ENCODE measurements around the gene UBAP2.
A peak's percentile ranks its signal among the peaks of the same experiment; 100 is the strongest.

UBAP2 gene

DNA sequence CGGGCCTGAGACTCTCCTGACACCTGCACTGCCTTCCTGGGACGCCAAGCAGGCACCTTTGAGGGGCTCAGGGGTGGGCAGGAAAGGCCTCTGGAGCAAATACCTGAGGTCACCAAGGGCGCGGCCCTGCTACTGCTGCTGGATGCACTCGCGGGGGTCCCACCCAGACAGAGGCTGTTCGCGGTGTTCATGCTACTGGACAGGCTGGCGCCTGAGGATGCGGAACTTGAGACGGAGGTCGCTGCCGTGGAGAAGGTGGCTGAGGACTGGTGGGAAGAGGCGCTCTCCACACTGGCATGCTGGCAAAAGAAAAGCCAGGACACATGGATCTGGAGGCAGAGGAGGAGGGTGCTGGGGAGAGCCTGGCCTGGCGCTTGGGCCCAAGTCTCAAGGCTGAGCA is 121.0 kb downstream of the UBAP2 start:
- TF ChIP-seq YY1 (IDR thresholded peaks at IDR 0.05; ENCODE audit: low read depth), result no peak
- no peak for TF ChIP-seq TAF1 (IDR thresholded peaks at IDR 0.05; ENCODE audit: low read depth)
- TF ChIP-seq EGR1 (IDR thresholded peaks at IDR 0.05), result no peak
- TF ChIP-seq FOXM1 (IDR thresholded peaks at IDR 0.05; ENCODE audit: borderline replicate concordance, low read depth), result no peak
- TF ChIP-seq ZBTB7A (IDR thresholded peaks at IDR 0.05; ENCODE audit: low read depth), result no peak
- TF ChIP-seq EP300 (IDR thresholded peaks at IDR 0.05; ENCODE audit: borderline replicate concordance), result no peak

DNA sequence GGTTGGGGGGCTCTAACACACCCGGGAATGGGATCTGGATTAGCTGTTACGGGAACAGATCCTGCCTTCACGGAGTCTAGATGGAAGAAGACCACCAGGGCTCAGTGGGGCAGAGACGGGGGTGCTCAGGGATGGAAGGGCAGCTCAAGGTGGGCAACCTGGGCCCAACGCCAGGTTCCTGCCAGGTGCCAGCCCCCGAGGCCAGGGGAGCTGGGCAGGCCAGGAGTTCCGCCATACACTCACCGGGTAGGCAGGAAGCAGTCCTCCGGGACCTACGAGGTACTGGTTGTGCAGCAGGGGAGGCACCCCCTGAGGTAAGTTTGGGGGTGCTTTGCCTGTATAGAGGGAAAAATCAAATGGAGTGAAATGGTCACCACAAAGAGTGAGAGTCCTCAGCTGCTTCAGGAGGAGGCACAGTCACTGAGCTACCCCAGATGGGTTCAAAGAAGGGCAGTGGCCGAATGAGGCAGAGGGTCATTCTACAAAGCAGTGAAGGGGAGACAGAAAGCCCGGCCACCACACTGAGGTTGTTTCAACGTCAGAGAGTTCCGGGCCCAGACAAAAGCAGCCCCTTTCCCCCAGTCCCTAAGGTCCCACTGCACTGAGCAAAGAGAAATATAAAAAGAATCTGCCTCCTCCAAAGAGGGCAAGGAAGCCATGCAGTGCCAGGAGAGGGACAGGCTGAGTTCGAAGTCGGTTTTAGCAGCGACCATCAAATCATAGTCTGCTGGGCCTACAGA is 121.8 kb downstream of the UBAP2 start:
- TF ChIP-seq CEBPB (IDR thresholded peaks at IDR 0.05) (no peak), TEAD4 (IDR thresholded peaks at IDR 0.05) (no peak), EGR1 (IDR thresholded peaks at IDR 0.05) (no peak), RAD21 (IDR thresholded peaks at IDR 0.05; ENCODE audit: low read depth) (no peak), NFIC (IDR thresholded peaks at IDR 0.05) (no peak), TAF1 (IDR thresholded peaks at IDR 0.05; ENCODE audit: low read depth) (no peak), YY1 (IDR thresholded peaks at IDR 0.05; ENCODE audit: low read depth) (no peak), FOXM1 (IDR thresholded peaks at IDR 0.05; ENCODE audit: borderline replicate concordance, low read depth) (no peak), ZBTB7A (IDR thresholded peaks at IDR 0.05; ENCODE audit: low read depth) (no peak), EP300 (IDR thresholded peaks at IDR 0.05; ENCODE audit: borderline replicate concordance) (no peak), TCF12 (IDR thresholded peaks at IDR 0.05; ENCODE audit: low read depth) (no peak), CREB1 (IDR thresholded peaks at IDR 0.05; ENCODE audit: low read depth) (no peak)
- TF ChIP-seq, protein P1, sequence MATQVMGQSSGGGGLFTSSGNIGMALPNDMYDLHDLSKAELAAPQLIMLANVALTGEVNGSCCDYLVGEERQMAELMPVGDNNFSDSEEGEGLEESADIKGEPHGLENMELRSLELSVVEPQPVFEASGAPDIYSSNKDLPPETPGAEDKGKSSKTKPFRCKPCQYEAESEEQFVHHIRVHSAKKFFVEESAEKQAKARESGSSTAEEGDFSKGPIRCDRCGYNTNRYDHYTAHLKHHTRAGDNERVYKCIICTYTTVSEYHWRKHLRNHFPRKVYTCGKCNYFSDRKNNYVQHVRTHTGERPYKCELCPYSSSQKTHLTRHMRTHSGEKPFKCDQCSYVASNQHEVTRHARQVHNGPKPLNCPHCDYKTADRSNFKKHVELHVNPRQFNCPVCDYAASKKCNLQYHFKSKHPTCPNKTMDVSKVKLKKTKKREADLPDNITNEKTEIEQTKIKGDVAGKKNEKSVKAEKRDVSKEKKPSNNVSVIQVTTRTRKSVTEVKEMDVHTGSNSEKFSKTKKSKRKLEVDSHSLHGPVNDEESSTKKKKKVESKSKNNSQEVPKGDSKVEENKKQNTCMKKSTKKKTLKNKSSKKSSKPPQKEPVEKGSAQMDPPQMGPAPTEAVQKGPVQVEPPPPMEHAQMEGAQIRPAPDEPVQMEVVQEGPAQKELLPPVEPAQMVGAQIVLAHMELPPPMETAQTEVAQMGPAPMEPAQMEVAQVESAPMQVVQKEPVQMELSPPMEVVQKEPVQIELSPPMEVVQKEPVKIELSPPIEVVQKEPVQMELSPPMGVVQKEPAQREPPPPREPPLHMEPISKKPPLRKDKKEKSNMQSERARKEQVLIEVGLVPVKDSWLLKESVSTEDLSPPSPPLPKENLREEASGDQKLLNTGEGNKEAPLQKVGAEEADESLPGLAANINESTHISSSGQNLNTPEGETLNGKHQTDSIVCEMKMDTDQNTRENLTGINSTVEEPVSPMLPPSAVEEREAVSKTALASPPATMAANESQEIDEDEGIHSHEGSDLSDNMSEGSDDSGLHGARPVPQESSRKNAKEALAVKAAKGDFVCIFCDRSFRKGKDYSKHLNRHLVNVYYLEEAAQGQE (IDR thresholded peaks at IDR 0.05; ENCODE audit: low read depth), result no peak
- TF ChIP-seq, protein P2, sequence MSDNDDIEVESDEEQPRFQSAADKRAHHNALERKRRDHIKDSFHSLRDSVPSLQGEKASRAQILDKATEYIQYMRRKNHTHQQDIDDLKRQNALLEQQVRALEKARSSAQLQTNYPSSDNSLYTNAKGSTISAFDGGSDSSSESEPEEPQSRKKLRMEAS (IDR thresholded peaks at IDR 0.05), result no peak
- TF ChIP-seq, protein P3, sequence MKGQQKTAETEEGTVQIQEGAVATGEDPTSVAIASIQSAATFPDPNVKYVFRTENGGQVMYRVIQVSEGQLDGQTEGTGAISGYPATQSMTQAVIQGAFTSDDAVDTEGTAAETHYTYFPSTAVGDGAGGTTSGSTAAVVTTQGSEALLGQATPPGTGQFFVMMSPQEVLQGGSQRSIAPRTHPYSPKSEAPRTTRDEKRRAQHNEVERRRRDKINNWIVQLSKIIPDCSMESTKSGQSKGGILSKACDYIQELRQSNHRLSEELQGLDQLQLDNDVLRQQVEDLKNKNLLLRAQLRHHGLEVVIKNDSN (IDR thresholded peaks at IDR 0.05), result no peak

DNA sequence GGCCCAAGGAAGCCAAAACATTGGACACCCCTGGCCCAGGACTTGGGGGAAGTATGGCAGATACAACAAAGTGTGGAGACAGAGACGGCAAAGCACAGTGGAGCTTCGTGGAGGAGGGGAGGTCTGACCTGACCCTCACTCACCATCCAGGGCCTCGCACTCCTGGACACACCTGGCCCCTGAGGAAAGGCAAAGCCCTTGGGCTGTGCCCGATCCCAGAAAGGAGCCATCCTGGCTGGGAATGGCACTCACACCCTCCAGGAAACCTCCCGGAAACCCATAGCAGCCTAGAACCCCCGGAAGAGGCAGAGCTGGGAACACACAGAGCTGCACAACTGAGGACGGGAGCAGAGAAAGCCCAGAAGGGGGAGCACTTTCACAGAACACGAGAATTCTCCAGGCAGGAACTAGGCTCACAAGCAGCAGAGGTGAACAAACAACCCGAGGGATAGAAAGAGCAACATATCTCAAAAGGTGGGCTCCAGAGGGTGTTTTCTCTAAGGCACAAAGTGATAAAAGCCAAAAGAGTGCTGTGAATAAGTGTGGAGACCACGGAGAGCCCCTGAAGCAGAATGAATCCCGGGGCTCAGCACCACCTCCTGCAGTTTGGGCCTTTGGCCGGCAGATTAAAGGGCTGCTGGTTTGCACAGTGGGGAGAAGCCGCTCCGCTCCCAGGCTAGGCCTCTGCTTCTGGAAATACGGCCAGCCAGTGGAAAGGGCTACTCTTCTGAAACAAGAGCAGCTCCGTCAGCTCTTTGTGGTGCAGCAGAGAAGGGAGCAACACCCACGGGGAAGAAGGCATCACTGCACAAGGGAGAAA is 123.5 kb downstream of the UBAP2 start:
- TF ChIP-seq EP300 (IDR thresholded peaks at IDR 0.05; ENCODE audit: borderline replicate concordance) (no peak), TEAD4 (IDR thresholded peaks at IDR 0.05) (no peak), RAD21 (IDR thresholded peaks at IDR 0.05; ENCODE audit: low read depth) (peak; percentile 55)
- TF ChIP-seq, protein P1 (IDR thresholded peaks at IDR 0.05; ENCODE audit: low read depth), result no peak

DNA sequence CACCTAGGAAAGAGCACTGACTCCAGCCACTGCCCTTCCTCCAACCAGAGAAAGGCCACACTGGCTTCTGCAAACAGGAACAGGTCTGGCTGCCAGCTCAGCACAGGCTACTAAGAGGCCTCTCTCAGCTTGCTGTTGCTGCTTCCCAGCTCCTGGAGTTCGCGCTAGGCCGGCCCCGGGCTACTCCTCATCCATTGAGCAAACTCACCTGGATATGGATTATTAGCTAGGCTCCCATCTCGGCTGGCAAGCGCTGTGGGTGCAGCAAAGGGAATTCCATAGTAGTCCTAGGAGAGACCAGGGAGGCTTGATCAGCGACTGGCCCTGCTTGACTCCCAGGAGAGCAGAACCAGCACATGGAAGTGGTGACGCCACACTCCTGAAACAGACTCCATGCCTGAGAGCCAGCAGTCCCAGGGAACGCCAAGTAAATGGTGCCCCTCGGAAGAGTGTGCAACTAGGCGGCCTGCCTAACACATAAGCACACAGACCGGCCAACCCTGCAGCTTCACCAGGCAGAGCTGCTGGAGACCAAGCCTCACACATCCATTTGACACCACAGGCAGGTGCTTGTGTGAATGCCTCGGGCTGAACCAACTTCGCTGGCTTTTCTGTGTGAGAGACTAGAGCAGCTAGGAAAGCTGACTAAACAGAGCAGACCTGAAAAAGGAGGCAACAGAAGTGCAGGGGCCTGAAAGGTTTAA is 124.5 kb downstream of the UBAP2 start:
- TF ChIP-seq EGR1 (IDR thresholded peaks at IDR 0.05), result no peak
- TF ChIP-seq, protein P2 (IDR thresholded peaks at IDR 0.05), result no peak

DNA sequence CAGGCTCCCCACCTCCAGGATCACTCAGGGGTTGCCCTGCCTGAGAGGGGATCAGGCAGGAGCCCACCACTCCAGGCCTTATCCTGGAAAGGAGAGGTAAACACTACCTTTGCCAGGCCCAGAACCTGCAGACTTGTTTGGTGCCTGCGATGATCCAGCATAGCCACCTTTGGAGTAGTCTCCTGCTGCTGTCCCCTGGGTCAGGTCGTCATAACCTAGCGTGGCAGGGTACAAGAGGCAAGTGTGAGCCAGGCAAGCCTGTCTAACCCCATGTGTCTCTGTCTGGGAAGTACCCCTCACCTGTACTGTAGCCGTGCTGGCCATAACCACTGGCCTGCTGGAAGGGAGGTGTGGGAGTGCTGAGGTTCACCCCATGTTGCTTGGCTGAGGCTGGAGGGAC is 125.6 kb downstream of the UBAP2 start:
- TF ChIP-seq RAD21 (IDR thresholded peaks at IDR 0.05; ENCODE audit: low read depth) (no peak), NFIC (IDR thresholded peaks at IDR 0.05) (no peak), ZBTB7A (IDR thresholded peaks at IDR 0.05; ENCODE audit: low read depth) (no peak), TAF1 (IDR thresholded peaks at IDR 0.05; ENCODE audit: low read depth) (no peak), TEAD4 (IDR thresholded peaks at IDR 0.05) (no peak), EP300 (IDR thresholded peaks at IDR 0.05; ENCODE audit: borderline replicate concordance) (no peak), FOXM1 (IDR thresholded peaks at IDR 0.05; ENCODE audit: borderline replicate concordance, low read depth) (no peak), CREB1 (IDR thresholded peaks at IDR 0.05; ENCODE audit: low read depth) (no peak), TCF12 (IDR thresholded peaks at IDR 0.05; ENCODE audit: low read depth) (no peak), CEBPB (IDR thresholded peaks at IDR 0.05) (no peak), YY1 (IDR thresholded peaks at IDR 0.05; ENCODE audit: low read depth) (no peak), EGR1 (IDR thresholded peaks at IDR 0.05) (no peak)
- TF ChIP-seq, protein P2 (IDR thresholded peaks at IDR 0.05), result no peak
- TF ChIP-seq, protein P3 (IDR thresholded peaks at IDR 0.05), result no peak
- TF ChIP-seq, protein P1 (IDR thresholded peaks at IDR 0.05; ENCODE audit: low read depth), result no peak

Measured in Ishikawa (cell line).